Endothelial cell (in vitro differentiated cells): ENCODE data around the gene CES3. TPM values are rescaled to one million over a fixed set of nuclear protein-coding genes. Genes with fewer than 3 reads are reported as not detected.
A peak's percentile ranks its signal among the peaks of the same experiment; 100 is the strongest.
"Not testable (repeated sequence)": the region's sequence is repeated elsewhere in the genome, so short reads cannot be mapped to it uniquely, and the experiment has no call there.

Experiments used
- DNase-seq: peaks from one replicate; pipeline ENCODE4 v3.0.0; 2021; ENCODE audit warnings: low spot score
- H3K27ac Mint-ChIP-seq: one replicate; pipeline ENCODE4 v1.8.0; 2021; ENCODE audit warnings: mixed read lengths, inconsistent platforms; ENCODE audit not compliant: unreplicated experiment
- H3K27me3 Mint-ChIP-seq: one replicate; pipeline ENCODE4 v1.8.0; 2021; ENCODE audit warnings: mild to moderate bottlenecking, moderate library complexity, mixed read lengths, inconsistent platforms; ENCODE audit not compliant: unreplicated experiment
- H3K36me3 Mint-ChIP-seq: one replicate; pipeline ENCODE4 v1.8.0; 2021; ENCODE audit warnings: mild to moderate bottlenecking, low read depth, mixed read lengths, inconsistent platforms; ENCODE audit not compliant: unreplicated experiment
- H3K4me1 Mint-ChIP-seq: one replicate; pipeline ENCODE4 v1.8.0; 2021; ENCODE audit warnings: mild to moderate bottlenecking, mixed read lengths, inconsistent platforms; ENCODE audit not compliant: unreplicated experiment
- H3K4me3 Mint-ChIP-seq: one replicate; pipeline ENCODE4 v1.8.0; 2021; ENCODE audit warnings: mild to moderate bottlenecking, mixed read lengths, inconsistent platforms; ENCODE audit not compliant: unreplicated experiment
- H3K9me3 Mint-ChIP-seq: one replicate; pipeline ENCODE4 v1.8.0; 2021; ENCODE audit warnings: mixed read lengths, inconsistent platforms; ENCODE audit not compliant: unreplicated experiment
- total RNA-seq: library from RNA; stranded (reverse); fragmentation: NEBNext Ultra II Directional; extraction: Animal tissue kit (Norgen Biotek cat#: 25700); gene quantifications from one replicate; pipeline ENCODE4 v1.2.1, GENCODE V29; 2021; ENCODE audit not compliant: unreplicated experiment
- TF ChIP-seq, protein P1 (sequence below): fragments of 200-600 bp; sonication (generic); IDR thresholded peaks from one replicate; pipeline ENCODE4 v1.5.0; 2021; ENCODE audit warnings: antibody characterized with exemption; ENCODE audit not compliant: unreplicated experiment

Gene CES3
- total RNA-seq, 1 donor from 2014 or later: 2.5 TPM

DNA sequence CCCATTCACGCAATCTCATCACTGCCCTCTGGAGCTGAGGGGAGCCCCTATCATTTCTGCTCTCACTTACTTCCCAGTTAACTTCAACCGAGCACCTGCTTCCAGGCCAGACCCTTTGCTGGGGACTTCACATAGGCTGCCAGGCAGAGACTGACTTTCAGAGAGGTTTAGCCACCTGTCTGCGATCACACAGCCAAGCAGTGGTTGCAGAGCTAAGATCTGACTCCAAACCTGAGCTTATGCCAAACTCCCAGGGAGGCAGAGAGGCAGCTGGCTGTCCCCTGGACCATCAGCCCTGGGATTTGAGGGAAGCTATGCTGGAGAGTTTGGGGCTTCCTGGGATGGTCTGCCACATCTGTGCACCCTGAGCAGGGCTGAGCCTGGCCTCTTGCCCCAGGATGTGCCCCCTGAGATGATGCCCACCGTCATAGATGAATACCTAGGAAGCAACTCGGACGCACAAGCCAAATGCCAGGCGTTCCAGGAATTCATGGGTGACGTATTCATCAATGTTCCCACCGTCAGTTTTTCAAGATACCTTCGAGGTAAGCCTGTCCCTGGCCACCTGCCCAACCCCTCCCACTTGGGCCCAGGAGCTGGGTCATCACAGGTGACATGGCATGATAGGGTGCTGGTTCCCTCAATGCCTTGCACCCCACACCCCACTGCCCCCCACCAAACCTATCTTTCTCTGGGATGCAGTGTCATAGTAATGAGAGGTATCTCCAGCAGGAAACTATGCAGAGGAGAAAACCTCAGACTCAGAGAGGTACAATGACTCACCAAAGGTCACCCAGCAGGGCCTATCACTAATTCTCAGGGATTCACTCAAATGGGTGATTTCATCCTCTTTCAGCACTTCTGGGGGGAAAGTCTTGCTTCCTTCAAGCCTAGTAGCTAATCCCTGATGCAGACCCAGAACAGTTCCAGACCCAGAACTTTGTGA, 10.0 kb downstream of the CES3 start:
- H3K27me3 Mint-ChIP-seq: peaks cover 9% of the 10 kb centered on the region
- TF ChIP-seq, protein P1, sequence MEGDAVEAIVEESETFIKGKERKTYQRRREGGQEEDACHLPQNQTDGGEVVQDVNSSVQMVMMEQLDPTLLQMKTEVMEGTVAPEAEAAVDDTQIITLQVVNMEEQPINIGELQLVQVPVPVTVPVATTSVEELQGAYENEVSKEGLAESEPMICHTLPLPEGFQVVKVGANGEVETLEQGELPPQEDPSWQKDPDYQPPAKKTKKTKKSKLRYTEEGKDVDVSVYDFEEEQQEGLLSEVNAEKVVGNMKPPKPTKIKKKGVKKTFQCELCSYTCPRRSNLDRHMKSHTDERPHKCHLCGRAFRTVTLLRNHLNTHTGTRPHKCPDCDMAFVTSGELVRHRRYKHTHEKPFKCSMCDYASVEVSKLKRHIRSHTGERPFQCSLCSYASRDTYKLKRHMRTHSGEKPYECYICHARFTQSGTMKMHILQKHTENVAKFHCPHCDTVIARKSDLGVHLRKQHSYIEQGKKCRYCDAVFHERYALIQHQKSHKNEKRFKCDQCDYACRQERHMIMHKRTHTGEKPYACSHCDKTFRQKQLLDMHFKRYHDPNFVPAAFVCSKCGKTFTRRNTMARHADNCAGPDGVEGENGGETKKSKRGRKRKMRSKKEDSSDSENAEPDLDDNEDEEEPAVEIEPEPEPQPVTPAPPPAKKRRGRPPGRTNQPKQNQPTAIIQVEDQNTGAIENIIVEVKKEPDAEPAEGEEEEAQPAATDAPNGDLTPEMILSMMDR: no peak
- H3K4me3 Mint-ChIP-seq: no peak overlapping the region
- H3K27ac Mint-ChIP-seq: no peak overlapping the region
- H3K36me3 Mint-ChIP-seq: peaks cover 7% of the 10 kb centered on the region
- DNase-seq: no peak
- H3K9me3 Mint-ChIP-seq: no peaks in the 10 kb centered on the region
- H3K4me1 Mint-ChIP-seq: peaks cover 8% of the 10 kb centered on the region

DNA sequence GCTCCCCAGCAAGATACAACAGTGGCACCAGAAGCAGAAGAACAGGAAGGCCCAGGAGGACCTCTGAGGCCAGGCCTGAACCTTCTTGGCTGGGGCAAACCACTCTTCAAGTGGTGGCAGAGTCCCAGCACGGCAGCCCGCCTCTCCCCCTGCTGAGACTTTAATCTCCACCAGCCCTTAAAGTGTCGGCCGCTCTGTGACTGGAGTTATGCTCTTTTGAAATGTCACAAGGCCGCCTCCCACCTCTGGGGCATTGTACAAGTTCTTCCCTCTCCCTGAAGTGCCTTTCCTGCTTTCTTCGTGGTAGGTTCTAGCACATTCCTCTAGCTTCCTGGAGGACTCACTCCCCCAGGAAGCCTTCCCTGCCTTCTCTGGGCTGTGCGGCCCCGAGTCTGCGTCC, 11.9 kb downstream of the CES3 start:
- H3K4me3 Mint-ChIP-seq: no peak overlapping the region
- peaks cover under 1% of the 10 kb centered on the region for H3K36me3 Mint-ChIP-seq
- TF ChIP-seq, protein P1: no peak
- H3K27me3 Mint-ChIP-seq: peaks cover 7% of the 10 kb centered on the region
- no peak overlapping the region for H3K27ac Mint-ChIP-seq
- no peak for DNase-seq
- H3K9me3 Mint-ChIP-seq: no peaks in the 10 kb centered on the region
- peaks cover 8% of the 10 kb centered on the region for H3K4me1 Mint-ChIP-seq

DNA sequence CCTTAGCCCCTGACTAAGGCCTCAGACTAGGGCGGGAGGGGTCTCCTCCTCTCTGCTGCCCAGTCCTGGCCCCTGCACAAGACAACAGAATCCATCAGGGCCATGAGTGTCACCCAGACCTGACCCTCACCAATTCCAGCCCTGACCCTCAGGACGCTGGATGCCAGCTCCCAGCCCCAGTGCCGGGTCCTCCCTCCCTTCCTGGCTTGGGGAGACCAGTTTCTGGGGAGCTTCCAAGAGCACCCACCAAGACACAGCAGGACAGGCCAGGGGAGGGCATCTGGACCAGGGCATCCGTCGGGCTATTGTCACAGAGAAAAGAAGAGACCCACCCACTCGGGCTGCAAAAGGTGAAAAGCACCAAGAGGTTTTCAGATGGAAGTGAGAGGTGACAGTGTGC, 12.7 kb downstream of the CES3 start:
- Mint-ChIP-seq H3K27me3 (peaks cover 6% of the 10 kb centered on the region), H3K27ac (no peak overlapping the region), H3K36me3 (no peaks in the 10 kb centered on the region)

DNA sequence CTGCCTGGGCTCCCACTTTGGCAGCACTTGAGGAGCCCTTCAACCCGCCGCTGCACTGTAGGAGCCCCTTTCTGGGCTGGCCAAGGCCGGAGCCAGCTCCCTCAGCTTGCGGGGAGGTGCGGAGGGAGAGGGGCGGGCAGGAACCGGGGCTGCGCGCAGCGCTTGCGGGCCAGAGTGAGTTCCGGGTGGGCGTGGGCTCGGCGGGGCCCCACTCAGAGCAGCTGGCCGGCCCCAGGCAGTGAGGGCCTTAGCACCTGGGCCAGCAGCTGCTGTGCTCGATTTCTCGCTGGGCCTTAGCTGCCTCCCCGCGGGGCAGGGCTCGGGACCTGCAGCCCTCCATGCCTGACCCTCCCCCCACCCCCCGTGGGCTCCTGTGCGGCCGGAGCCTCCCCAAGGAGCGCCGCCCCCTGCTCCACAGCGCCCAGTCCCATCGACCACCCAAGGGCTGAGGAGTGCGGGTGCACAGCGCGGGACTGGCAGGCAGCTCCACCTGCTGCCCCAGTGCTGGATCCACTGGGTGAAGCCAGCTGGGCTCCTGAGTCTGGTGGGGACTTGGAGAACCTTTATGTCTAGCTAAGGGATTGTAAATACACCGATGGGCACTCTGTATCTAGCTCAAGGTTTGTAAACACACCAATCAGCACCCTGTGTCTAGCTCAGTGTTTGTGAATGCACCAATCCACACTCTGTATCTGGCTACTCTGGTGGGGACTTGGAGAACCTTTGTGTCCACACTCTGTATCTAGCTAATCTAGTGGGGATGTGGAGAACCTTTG, 13.3 kb downstream of the CES3 start:
- not testable (repeated sequence) for H3K36me3 Mint-ChIP-seq, H3K4me1 Mint-ChIP-seq, DNase-seq, H3K4me3 Mint-ChIP-seq, H3K27ac Mint-ChIP-seq, H3K27me3 Mint-ChIP-seq, H3K9me3 Mint-ChIP-seq

More for the DNA sequence above, 12.7 kb downstream of the CES3 start:
- Mint-ChIP-seq H3K4me1 (peaks cover 8% of the 10 kb centered on the region), H3K4me3 (no peak overlapping the region), H3K9me3 (no peaks in the 10 kb centered on the region)
- TF ChIP-seq, protein P1: no peak
- no peak for DNase-seq

DNA sequence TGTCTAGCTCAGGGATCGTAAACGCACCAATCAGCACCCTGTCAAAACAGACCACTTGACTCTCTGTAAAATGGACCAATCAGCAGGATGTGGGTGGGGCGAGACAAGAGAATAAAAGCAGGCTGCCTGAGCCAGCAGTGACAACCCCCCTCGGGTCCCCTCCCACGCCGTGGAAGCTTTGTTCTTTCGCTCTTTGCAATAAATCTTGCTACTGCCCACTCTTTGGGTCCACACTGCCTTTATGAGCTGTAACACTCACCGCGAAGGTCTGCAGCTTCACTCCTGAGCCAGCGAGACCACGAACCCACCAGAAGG, 13.8 kb downstream of the CES3 start:
- H3K4me3 Mint-ChIP-seq: not testable (repeated sequence)
- peak overlapping the region; percentile 48 for H3K27ac Mint-ChIP-seq

More for the DNA sequence above, 13.8 kb downstream of the CES3 start:
- DNase-seq, H3K9me3 Mint-ChIP-seq, H3K27me3 Mint-ChIP-seq, H3K4me1 Mint-ChIP-seq, H3K36me3 Mint-ChIP-seq: not testable (repeated sequence)
